GM12874 (cell line): ENCODE results near the gene BCAS4.

Source experiments
- CTCF ChIP-seq: IDR thresholded peaks from 2 replicates; pipeline ENCODE4 v1.5.1; 2011; ENCODE audit warnings: low read depth, mild to moderate bottlenecking, control low read depth, low read length, moderate library complexity; ENCODE audit not compliant: insufficient read depth

Gene BCAS4

DNA sequence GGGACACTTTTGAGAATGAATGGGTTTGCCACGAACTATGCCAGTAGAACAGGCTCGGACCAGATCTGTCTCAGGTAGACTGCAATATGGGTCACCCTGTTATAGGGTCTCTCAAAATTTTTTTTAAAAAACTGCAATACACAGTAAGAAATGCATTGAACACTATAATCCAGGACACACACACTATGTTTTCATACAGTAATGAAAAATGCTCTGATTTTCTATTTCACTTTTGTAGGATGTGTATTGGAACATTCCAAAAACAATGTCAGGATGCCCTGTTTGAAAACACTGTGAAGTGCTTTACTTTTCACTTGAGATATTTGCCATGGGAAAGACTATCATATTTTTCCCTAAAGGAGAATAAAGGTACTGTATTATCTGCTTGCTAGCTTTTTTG lies 38.4 kb upstream of the BCAS4 start:
- TF ChIP-seq CTCF: no peak

DNA sequence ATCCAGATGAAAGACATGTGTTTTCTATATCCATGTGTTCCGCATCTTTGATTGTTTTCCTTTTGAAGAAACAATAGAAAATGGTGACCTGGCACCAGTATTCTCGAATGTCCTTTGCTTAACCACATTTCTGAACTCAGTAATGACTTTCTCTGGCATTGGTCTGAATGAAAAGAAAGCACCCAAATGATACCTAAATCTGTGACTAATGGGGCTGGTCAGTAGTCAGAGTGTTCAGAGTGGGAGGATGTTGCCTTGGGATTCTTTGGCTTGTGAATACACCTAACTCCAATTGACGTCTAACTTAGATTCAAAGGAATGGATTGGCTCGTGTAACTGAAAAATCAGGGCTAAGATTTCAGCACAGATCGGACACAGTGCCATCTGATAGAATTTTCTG lies 36.4 kb upstream of the BCAS4 start:
- TF ChIP-seq CTCF: no peak

GRCh38 chr20:50758992-50759391 lies 35.9 kb upstream of the BCAS4 start:
- no peak for TF ChIP-seq CTCF

GRCh38 chr20:50759678-50760077 lies 35.2 kb upstream of the BCAS4 start:
- no peak for TF ChIP-seq CTCF

DNA sequence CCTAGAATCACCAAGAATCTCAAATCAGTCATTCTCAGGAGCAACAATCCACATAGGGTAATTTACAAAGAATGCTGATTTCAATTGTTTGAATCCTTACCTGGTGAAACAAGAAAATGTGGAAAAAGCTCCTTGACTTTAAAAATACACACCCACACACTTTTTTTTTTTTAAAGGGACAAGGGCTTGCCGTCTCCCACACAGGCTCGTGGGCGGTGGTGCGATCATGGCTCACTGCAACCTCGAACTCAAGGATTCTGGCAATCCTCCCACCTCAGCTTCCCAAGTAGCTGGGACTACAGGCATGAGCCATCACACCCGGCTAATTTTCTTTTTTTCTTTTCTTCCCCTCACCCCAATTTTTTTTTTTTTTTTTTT lies 32.8 kb upstream of the BCAS4 start:
- no peak for TF ChIP-seq CTCF

DNA sequence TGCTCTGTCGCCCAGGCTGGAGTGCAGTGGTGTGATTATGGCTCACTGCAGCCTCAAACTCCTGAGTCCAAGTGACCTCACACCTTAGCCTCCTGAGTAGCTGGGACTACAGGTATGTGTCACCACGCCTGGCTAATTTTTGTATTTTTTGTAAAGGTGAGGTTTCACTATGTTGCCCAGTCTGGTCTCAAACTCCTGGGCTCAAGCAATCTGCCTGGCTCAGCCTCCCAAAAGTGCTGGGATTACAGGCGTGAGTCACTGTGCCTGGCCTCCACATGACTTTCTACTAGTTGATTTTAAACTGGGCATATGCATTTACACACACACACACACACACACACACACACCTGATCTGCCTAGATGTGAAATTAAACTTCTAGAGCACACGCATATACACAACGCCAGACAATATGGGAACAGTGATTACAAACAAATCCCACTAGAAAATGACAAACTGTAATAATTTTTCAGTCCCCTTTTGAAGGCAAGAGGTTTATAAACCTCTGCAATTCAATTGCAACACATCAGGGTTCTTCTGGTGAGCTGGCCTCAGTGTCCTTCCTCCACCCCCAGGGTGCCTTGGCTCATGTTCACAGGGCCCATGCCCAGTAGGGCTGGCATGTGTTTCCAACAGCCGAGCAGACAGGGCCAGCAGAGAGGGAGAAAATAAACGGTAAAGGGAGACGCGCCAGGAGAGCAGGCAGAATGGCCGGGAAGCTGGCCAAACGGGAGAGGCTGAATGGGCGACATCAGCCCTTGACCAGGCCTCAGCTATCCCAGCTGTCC lies 32.2 kb upstream of the BCAS4 start:
- TF ChIP-seq CTCF: no peak

- TF ChIP-seq CTCF: no peak
These were observed 29.2 kb upstream of the BCAS4 start for GRCh38 chr20:50765674-50766073.
